ENCODE measurements around the gene TEPSIN. TPM values are rescaled to one million over a fixed set of nuclear protein-coding genes. Genes with fewer than 3 reads are reported as not detected.

The TEPSIN gene
- total and polyA plus RNA-seq, 9 donors, result 2.5 to 30.2 (median 24.5) TPM

- intact Hi-C loops (cut with DNase I), result no loop called here
- 93 to 98% (median 94%) methylated on average over 32 to 33 of the region's 33 CpGs for WGBS, 3 donors
- DNase-seq, result no peak
- H3K27ac ChIP-seq, result no peak overlapping the region
- H3K9me3 ChIP-seq, result no peaks in the 10 kb centered on the region
- H3K4me3 ChIP-seq, result no peak overlapping the region
- no peaks in the 10 kb centered on the region for H3K36me3 ChIP-seq
- peaks cover 12% of the 10 kb centered on the region for H3K4me1 ChIP-seq (ENCODE audit: insufficient read depth)
- H3K27me3 ChIP-seq, result no peaks in the 10 kb centered on the region
- no peak for TF ChIP-seq POLR2A (IDR thresholded peaks at IDR 0.05)
- TF ChIP-seq, protein P1, sequence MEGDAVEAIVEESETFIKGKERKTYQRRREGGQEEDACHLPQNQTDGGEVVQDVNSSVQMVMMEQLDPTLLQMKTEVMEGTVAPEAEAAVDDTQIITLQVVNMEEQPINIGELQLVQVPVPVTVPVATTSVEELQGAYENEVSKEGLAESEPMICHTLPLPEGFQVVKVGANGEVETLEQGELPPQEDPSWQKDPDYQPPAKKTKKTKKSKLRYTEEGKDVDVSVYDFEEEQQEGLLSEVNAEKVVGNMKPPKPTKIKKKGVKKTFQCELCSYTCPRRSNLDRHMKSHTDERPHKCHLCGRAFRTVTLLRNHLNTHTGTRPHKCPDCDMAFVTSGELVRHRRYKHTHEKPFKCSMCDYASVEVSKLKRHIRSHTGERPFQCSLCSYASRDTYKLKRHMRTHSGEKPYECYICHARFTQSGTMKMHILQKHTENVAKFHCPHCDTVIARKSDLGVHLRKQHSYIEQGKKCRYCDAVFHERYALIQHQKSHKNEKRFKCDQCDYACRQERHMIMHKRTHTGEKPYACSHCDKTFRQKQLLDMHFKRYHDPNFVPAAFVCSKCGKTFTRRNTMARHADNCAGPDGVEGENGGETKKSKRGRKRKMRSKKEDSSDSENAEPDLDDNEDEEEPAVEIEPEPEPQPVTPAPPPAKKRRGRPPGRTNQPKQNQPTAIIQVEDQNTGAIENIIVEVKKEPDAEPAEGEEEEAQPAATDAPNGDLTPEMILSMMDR (IDR thresholded peaks at IDR 0.05), result no peak
- TF ChIP-seq EP300 (IDR thresholded peaks at IDR 0.05), result no peak
Measured at GRCh38 chr17:81282141-81282540, 43.3 kb upstream of the TEPSIN start.

DNA sequence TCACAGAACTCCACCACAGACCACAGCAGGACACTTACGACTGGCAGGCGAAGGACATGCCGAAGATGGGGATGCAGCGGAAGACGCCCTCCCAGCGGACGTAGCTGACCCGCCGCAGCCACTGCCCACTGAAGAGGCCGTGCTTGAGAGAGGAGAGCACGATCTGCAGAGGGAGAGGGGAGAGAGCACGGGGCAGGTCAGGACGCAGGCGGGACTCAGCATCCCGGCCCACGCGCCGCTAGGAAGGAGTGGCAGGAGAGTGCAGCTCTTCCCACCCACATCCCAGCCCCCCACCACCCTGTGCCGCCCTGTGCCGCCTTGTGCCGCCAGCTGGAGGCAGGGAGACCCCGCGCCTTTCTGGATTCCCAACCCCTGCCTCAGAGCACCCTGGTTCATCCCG lies 41.7 kb upstream of the TEPSIN start:
- intact Hi-C loops (cut with DNase I), result no loop called here
- no peak for DNase-seq
- H3K27ac ChIP-seq, result no peak overlapping the region
- WGBS, 3 donors, result 91 to 92% (median 91%) methylated on average over 22 to 24 of the region's 24 CpGs
- TF ChIP-seq, protein P1 (IDR thresholded peaks at IDR 0.05), result no peak
- TF ChIP-seq EP300 (IDR thresholded peaks at IDR 0.05) (no peak), POLR2A (IDR thresholded peaks at IDR 0.05) (no peak)
- H3K9me3 ChIP-seq, result no peaks in the 10 kb centered on the region
- no peaks in the 10 kb centered on the region for H3K27me3 ChIP-seq
- peaks cover 11% of the 10 kb centered on the region for H3K4me1 ChIP-seq (ENCODE audit: insufficient read depth)
- no peak overlapping the region for H3K4me3 ChIP-seq
- H3K36me3 ChIP-seq, result no peaks in the 10 kb centered on the region

GRCh38 chr17:81279278-81280275 lies 40.7 kb upstream of the TEPSIN start:
- TF ChIP-seq EP300 (IDR thresholded peaks at IDR 0.05), result no peak
- TF ChIP-seq POLR2A (IDR thresholded peaks at IDR 0.05), result no peak
- TF ChIP-seq, protein P1 (IDR thresholded peaks at IDR 0.05), result no peak
- H3K27ac ChIP-seq, result no peak overlapping the region

GRCh38 chr17:81278831-81279230 lies 40.0 kb upstream of the TEPSIN start:
- TF ChIP-seq EP300 (IDR thresholded peaks at IDR 0.05), result no peak
- DNase-seq, result no peak
- Histone ChIP-seq H3K27me3 (no peaks in the 10 kb centered on the region), H3K4me3 (no peak overlapping the region), H3K27ac (peak overlapping the region; percentile 56 to 74), H3K4me1 (ENCODE audit: insufficient read depth) (peaks cover 9% of the 10 kb centered on the region), H3K9me3 (no peaks in the 10 kb centered on the region), H3K36me3 (no peaks in the 10 kb centered on the region)
- WGBS, 3 donors, result 91 to 95% (median 94%) methylated on average over 8 of the region's 8 CpGs
- intact Hi-C loops (cut with DNase I), result no loop called here

More at GRCh38 chr17:81279278-81280275, 40.7 kb upstream of the TEPSIN start:
- H3K9me3 ChIP-seq, result no peaks in the 10 kb centered on the region
- intact Hi-C loops (cut with DNase I), result no loop called here
- H3K36me3 ChIP-seq, result no peaks in the 10 kb centered on the region
- no peak for DNase-seq
- no peaks in the 10 kb centered on the region for H3K27me3 ChIP-seq
- H3K4me3 ChIP-seq, result no peak overlapping the region
- peaks cover 9% of the 10 kb centered on the region for H3K4me1 ChIP-seq (ENCODE audit: insufficient read depth)
- WGBS, 3 donors, result 94 to 95% (median 95%) methylated on average over 50 of the region's 50 CpGs

Data from ovary (tissue), 9 donors.